Spleen (tissue), 11 donors: ENCODE results near the gene RPL18. TPM values are rescaled to one million over a fixed set of nuclear protein-coding genes. Genes with fewer than 3 reads are reported as not detected.

ENCODE experiments used
- DNase-seq: peaks from one replicate; pipeline ENCODE4 v3.0.0-alpha.2; 2020
- H3K27ac ChIP-seq, 8 donors: fragments of 200-600 bp; sonication (generic) in 7 of 8; 1 replicate in 4 of 8; 2 replicates in 4 of 8; pipeline versions ENCODE4 v1.5.0 to v1.8.0; 2016 to 2021; ENCODE audit warnings: inconsistent platforms in 4 of 8, mild to moderate bottlenecking in 4 of 8, moderate library complexity in 1 of 8
- H3K27me3 ChIP-seq, 7 donors: fragments of 200-600 bp; sonication (generic) in 6 of 7; replicated peaks in 1 of 7; 1 replicate in 4 of 7; 2 replicates in 3 of 7; pipeline versions ENCODE4 v1.5.0 to v1.8.0; 2016 to 2021; ENCODE audit warnings: inconsistent platforms in 3 of 7, mild to moderate bottlenecking in 1 of 7
- H3K36me3 ChIP-seq, 6 donors: fragments of 200-600 bp; sonication (generic) in 5 of 6; 1 replicate in 4 of 6; 2 replicates in 2 of 6; pipeline versions ENCODE4 v1.5.0 to v1.8.0; 2016 to 2021; ENCODE audit warnings: inconsistent platforms in 2 of 6
- H3K4me1 ChIP-seq, 6 donors: fragments of 200-600 bp; sonication (generic) in 5 of 6; 1 replicate in 3 of 6; 2 replicates in 3 of 6; pipeline versions ENCODE4 v1.5.0 to v1.8.0; 2016 to 2021; ENCODE audit warnings: inconsistent platforms in 3 of 6
- H3K4me3 ChIP-seq, 8 donors: fragments of 200-600 bp; sonication (generic) in 7 of 8; 1 replicate in 4 of 8; 2 replicates in 4 of 8; pipeline versions ENCODE4 v1.5.0 to v1.8.0; 2016 to 2021; ENCODE audit warnings: inconsistent platforms in 4 of 8, mild to moderate bottlenecking in 4 of 8, moderate library complexity in 2 of 8
- H3K9me3 ChIP-seq, 8 donors: fragments of 200-600 bp; sonication (generic) in 7 of 8; 1 replicate in 4 of 8; 2 replicates in 4 of 8; pipeline versions ENCODE4 v1.5.0 to v1.8.0; 2016 to 2021; ENCODE audit warnings: inconsistent platforms in 4 of 8
- POLR2A ChIP-seq, 3 donors: fragments of 450-650 bp; IDR thresholded peaks; one replicate each; pipeline ENCODE4 v1.5.1; 2017; ENCODE audit warnings: antibody characterized with exemption in 3 of 3, mild to moderate bottlenecking in 1 of 3
- POLR2AphosphoS5 ChIP-seq, 3 donors: sonication (generic); formaldehyde crosslinking; IDR thresholded peaks; one replicate each; pipeline ENCODE4 v1.5.1; 2017; ENCODE audit warnings: antibody characterized with exemption in 3 of 3
- WGBS, 5 donors: extraction: QIAGEN DNeasy Blood & Tissue Kit in 3 of 5; methylation state at CpG; one replicate each; pipeline versions ENCODE4 v1.1.5 to v1.1.7; 2013 to 2018; 5-methylcytosine and 5-hydroxymethylcytosine counted together
- intact Hi-C: fragments of 100-400 bp; cut with DNase I; formaldehyde crosslinking; loops from one replicate; pipeline ENCODE4 v1.15.0; 2023; ENCODE audit warnings: low total_unique reads
- polyA plus RNA-seq, 3 donors: library from polyadenylated mRNA; stranded (reverse); fragments of 200-250 nt; gene quantifications; one replicate each; pipeline ENCODE4 v1.2.1, GENCODE V29; 2013
- total RNA-seq, 7 donors: library from RNA; depleted of rRNA in 3 of 7; stranded (reverse); fragments of >200 nt in 3 of 7; fragmentation: NEBNext Ultra II Directional in 4 of 7; extraction: Animal tissue kit (Norgen Biotek cat#: 25700) in 4 of 7; gene quantifications; one replicate each; pipeline versions ENCODE4 v1.1.0 to v1.2.1, GENCODE V29; 2016 to 2021
- TF ChIP-seq, protein P1 (sequence below), 11 experiments: fragments of 200-600 bp in 7 of 11; fragments of 450-650 bp in 4 of 11; sonication (generic) in 4 of 11; IDR thresholded peaks in 8 of 11; conservative IDR thresholded peaks in 3 of 11; 1 replicate in 7 of 11; 2 replicates in 4 of 11; pipeline versions ENCODE4 v1.4.0 to v1.8.0; 2016 to 2021; ENCODE audit warnings: antibody characterized with exemption in 11 of 11, inconsistent platforms in 4 of 11, mild to moderate bottlenecking in 1 of 11
- donor health status: healthy with polysubstance abuse.
- donor health status: DM: no; HTN: no; CAD: no; lungs with moderate emphysema.
- donor health status: DM: no; HTN: no; CAD: no.
- donor health status: Bipolar disorder and iron deficiency.
- donor health status: healthy.
- donor health status: DM: no; HTN: no; CAD: no.
- donor health status: DM: yes; HTN: yes; CAD: no.

RPL18 gene
- total and polyA plus RNA-seq, 10 donors = 1,136 to 5,575 (median 2,485) TPM

DNA sequence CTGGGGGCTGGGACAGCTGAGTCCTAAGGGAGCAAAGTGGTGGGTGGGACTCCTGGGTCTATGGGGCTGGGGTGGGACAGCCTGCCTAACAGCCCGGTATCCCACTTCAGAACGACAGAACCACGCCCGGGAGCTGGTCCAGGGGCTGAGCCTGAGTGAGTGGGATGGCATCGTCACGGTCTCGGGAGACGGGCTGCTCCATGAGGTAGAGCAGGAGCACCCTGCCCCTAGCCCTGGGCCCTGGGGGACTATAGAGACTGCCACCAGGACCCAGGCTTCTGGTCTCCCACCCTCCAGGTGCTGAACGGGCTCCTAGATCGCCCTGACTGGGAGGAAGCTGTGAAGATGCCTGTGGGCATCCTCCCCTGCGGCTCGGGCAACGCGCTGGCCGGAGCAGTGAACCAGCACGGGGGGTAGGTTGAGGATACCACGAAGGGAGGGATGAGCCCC lies 8.9 kb upstream of the RPL18 start:
- intact Hi-C loops = no loop called here
- no peak overlapping the region for H3K4me3 ChIP-seq
- peak; percentile 76 for DNase-seq
- WGBS, 5 donors = 90 to 96% (median 93%) methylated on average over 15 to 17 of the region's 17 CpGs
- no peaks in the 10 kb centered on the region for H3K9me3 ChIP-seq
- H3K27me3 ChIP-seq = no peaks in the 10 kb centered on the region
- peak overlapping the region in 2 of 8 donors; percentile 14 to 41 for H3K27ac ChIP-seq
- TF ChIP-seq, protein P1, sequence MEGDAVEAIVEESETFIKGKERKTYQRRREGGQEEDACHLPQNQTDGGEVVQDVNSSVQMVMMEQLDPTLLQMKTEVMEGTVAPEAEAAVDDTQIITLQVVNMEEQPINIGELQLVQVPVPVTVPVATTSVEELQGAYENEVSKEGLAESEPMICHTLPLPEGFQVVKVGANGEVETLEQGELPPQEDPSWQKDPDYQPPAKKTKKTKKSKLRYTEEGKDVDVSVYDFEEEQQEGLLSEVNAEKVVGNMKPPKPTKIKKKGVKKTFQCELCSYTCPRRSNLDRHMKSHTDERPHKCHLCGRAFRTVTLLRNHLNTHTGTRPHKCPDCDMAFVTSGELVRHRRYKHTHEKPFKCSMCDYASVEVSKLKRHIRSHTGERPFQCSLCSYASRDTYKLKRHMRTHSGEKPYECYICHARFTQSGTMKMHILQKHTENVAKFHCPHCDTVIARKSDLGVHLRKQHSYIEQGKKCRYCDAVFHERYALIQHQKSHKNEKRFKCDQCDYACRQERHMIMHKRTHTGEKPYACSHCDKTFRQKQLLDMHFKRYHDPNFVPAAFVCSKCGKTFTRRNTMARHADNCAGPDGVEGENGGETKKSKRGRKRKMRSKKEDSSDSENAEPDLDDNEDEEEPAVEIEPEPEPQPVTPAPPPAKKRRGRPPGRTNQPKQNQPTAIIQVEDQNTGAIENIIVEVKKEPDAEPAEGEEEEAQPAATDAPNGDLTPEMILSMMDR (IDR thresholded peaks at IDR 0.05 in 8 of 11, conservative IDR thresholded peaks at IDR 0.05 in 3 of 11) = no peak
- TF ChIP-seq POLR2AphosphoS5 (IDR thresholded peaks at IDR 0.05) = peak in 1 of 3 donors; percentile 57
- H3K36me3 ChIP-seq = peaks cover 0 to 76% (median 38%) of the 10 kb centered on the region in 6 donors
- H3K4me1 ChIP-seq = peaks cover 31 to 96% (median 51%) of the 10 kb centered on the region in 6 donors

DNA sequence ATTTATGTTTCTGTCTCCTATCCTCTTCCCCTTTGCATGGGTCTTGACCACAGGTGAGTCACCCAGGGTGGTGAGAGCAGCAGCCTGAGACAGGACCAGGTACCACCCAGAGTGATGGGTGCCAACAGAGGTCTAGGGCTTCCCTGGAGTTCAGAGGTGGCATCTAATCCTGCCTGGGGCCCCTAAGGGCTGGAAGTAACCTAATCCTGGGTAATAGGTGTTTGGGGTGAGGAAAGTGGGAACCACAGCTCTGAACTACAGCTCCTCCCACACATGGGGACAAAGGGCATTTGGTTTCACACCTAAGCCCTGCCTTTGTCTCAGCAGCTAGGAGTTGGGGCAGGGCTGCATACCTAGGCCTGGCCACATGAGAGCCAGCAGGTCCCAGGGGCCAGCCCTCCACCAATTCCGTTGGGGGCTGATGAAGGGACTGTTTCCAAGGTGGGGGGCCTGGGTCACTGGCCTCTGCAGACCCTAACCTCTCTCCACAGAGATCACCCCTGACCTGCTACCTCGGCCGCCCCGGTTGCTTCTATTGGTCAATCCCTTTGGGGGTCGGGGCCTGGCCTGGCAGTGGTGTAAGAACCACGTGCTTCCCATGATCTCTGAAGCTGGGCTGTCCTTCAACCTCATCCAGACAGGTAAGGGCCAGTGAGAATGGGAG lies 8.4 kb upstream of the RPL18 start:
- Histone ChIP-seq H3K36me3 (peaks cover 0 to 76% (median 33%) of the 10 kb centered on the region in 6 donors), H3K4me3 (no peak overlapping the region), H3K27ac (peak overlapping the region in 2 of 8 donors; percentile 14 to 41), H3K27me3 (no peaks in the 10 kb centered on the region), H3K4me1 (peaks cover 27 to 96% (median 50%) of the 10 kb centered on the region in 6 donors), H3K9me3 (no peaks in the 10 kb centered on the region)
- no peak for TF ChIP-seq POLR2AphosphoS5 (IDR thresholded peaks at IDR 0.05)
- TF ChIP-seq, protein P1 (IDR thresholded peaks at IDR 0.05 in 8 of 11, conservative IDR thresholded peaks at IDR 0.05 in 3 of 11) = no peak
- TF ChIP-seq POLR2A (IDR thresholded peaks at IDR 0.05) = no peak
- 81 to 88% (median 85%) methylated on average over 6 of the region's 6 CpGs for WGBS, 5 donors
- DNase-seq = peak; percentile 79
- intact Hi-C loops = no loop called here

DNA sequence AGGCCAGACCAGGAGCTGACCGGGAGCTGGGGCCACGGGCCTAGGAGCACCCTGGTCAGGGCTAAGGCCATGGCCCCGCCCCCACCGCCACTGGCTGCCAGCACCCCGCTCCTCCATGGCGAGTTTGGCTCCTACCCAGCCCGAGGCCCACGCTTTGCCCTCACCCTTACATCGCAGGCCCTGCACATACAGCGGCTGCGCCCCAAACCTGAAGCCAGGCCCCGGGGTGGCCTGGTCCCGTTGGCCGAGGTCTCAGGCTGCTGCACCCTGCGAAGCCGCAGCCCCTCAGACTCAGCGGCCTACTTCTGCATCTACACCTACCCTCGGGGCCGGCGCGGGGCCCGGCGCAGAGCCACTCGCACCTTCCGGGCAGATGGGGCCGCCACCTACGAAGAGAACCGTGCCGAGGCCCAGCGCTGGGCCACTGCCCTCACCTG lies 6.9 kb upstream of the RPL18 start:
- TF ChIP-seq, protein P1 (IDR thresholded peaks at IDR 0.05 in 8 of 11, conservative IDR thresholded peaks at IDR 0.05 in 3 of 11) = no peak
- TF ChIP-seq POLR2AphosphoS5 (IDR thresholded peaks at IDR 0.05) = peak in 1 of 3 donors; percentile 29
- no peak for TF ChIP-seq POLR2A (IDR thresholded peaks at IDR 0.05)

More for the DNA sequence above, 6.9 kb upstream of the RPL18 start:
- H3K27ac ChIP-seq = peak overlapping the region in 1 of 8 donors; percentile 11
- intact Hi-C loops = no loop called here
- H3K4me3 ChIP-seq = no peak overlapping the region
- peaks cover 0 to 75% (median 26%) of the 10 kb centered on the region in 6 donors for H3K36me3 ChIP-seq
- no peaks in the 10 kb centered on the region for H3K9me3 ChIP-seq
- peak; percentile 86 for DNase-seq
- no peaks in the 10 kb centered on the region for H3K27me3 ChIP-seq
- H3K4me1 ChIP-seq = peaks cover 25 to 96% (median 47%) of the 10 kb centered on the region in 6 donors
- 94 to 98% (median 96%) methylated on average over 28 to 30 of the region's 30 CpGs for WGBS, 5 donors
